Spleen (tissue), 7 donors: ENCODE measurements around the gene HOXD8.

Source experiments
- POLR2A ChIP-seq, 3 donors: fragments of 450-650 bp; IDR thresholded peaks; one replicate each; pipeline ENCODE4 v1.5.1; 2017; ENCODE audit warnings: antibody characterized with exemption in 3 of 3, mild to moderate bottlenecking in 1 of 3
- TF ChIP-seq, protein P1 (sequence below), 11 experiments: fragments of 200-600 bp in 7 of 11; fragments of 450-650 bp in 4 of 11; sonication (generic) in 4 of 11; IDR thresholded peaks in 8 of 11; conservative IDR thresholded peaks in 3 of 11; 1 replicate in 7 of 11; 2 replicates in 4 of 11; pipeline versions ENCODE4 v1.4.0 to v1.8.0; 2016 to 2021; ENCODE audit warnings: antibody characterized with exemption in 11 of 11, inconsistent platforms in 4 of 11, mild to moderate bottlenecking in 1 of 11
- donor health status: DM: no; HTN: no; CAD: no; lungs with moderate emphysema.
- donor health status: DM: no; HTN: no; CAD: no.
- donor health status: DM: no; HTN: no; CAD: no.

DNA sequence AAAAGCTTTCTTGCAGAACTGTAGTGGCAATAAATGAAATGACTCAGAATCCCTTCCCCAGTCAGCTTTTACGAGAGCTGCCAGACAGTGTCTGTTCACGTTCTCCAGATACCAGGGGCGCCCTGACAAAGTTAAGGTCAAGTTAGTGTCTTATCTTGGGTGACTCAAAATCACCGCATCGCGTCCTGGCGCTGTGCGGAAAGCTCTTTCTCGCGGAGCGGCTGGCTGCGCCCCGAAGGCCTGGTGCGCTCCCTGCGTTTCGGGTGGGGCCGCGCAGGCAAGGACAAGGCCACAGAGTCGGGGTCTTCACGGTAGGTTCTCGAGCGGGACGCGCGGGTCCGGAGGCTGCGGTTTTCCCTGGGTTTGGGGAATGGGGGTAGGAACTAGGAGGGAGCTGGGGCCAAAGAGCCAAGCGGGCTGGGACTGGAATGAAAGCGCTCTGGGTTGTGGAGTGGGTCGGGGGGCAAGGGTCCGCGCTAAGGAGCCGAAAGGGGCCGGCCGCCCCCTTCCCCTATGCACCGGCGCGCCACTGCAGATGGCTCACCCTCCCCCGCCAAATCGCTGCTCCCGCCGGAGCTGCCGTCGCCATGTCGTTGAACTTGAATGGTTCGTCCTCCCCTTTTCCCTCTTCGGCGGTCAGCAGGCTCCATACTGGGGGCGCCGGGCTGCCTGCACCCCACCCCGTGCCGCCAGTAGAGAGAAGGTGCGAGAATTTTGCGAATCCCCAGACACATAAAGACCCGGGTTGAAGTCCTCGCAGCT lies 25.0 kb upstream of the HOXD8 start:
- no peak for TF ChIP-seq POLR2A (IDR thresholded peaks at IDR 0.05)
- TF ChIP-seq, protein P1, sequence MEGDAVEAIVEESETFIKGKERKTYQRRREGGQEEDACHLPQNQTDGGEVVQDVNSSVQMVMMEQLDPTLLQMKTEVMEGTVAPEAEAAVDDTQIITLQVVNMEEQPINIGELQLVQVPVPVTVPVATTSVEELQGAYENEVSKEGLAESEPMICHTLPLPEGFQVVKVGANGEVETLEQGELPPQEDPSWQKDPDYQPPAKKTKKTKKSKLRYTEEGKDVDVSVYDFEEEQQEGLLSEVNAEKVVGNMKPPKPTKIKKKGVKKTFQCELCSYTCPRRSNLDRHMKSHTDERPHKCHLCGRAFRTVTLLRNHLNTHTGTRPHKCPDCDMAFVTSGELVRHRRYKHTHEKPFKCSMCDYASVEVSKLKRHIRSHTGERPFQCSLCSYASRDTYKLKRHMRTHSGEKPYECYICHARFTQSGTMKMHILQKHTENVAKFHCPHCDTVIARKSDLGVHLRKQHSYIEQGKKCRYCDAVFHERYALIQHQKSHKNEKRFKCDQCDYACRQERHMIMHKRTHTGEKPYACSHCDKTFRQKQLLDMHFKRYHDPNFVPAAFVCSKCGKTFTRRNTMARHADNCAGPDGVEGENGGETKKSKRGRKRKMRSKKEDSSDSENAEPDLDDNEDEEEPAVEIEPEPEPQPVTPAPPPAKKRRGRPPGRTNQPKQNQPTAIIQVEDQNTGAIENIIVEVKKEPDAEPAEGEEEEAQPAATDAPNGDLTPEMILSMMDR (IDR thresholded peaks at IDR 0.05 in 8 of 11, conservative IDR thresholded peaks at IDR 0.05 in 3 of 11) = no peak
